Tibial nerve (tissue), 4 donors: ENCODE measurements around the gene SNX2. TPM values are rescaled to one million over a fixed set of nuclear protein-coding genes. Genes with fewer than 3 reads are reported as not detected.

Experiments
- DNase-seq, 2 donors: peaks; one replicate each; pipeline ENCODE4 v3.0.0-alpha.2; 2019; ENCODE audit warnings: low spot score in 2 of 2
- H3K27ac ChIP-seq, 4 donors: fragments of 200-600 bp; sonication (generic) in 3 of 4; one replicate each; pipeline ENCODE4 v1.5.1; 2017 to 2019; ENCODE audit warnings: mild to moderate bottlenecking in 1 of 4
- H3K27me3 ChIP-seq, 2 donors: fragments of 200-600 bp; sonication (generic) in 1 of 2; one replicate each; pipeline versions ENCODE4 v1.5.1 to v1.6.0; 2017 to 2019
- H3K36me3 ChIP-seq, 3 donors: fragments of 200-600 bp; sonication (generic); one replicate each; pipeline ENCODE4 v1.5.1; 2018 to 2019
- H3K4me1 ChIP-seq, 4 donors: fragments of 200-600 bp; sonication (generic) in 3 of 4; one replicate each; pipeline ENCODE4 v1.5.1; 2017 to 2019
- H3K4me3 ChIP-seq, 4 donors: fragments of 200-600 bp; sonication (generic) in 3 of 4; one replicate each; pipeline ENCODE4 v1.5.1; 2017 to 2019; ENCODE audit warnings: mild to moderate bottlenecking in 1 of 4, moderate library complexity in 1 of 4
- H3K9me3 ChIP-seq, 4 donors: fragments of 200-600 bp; sonication (generic) in 3 of 4; one replicate each; pipeline ENCODE4 v1.5.1; 2017 to 2019
- CTCF ChIP-seq, 5 experiments: fragments of 200-600 bp in 3 of 5; fragments of 450-650 bp in 2 of 5; sonication (generic) in 3 of 5; IDR thresholded peaks; one replicate each; pipeline ENCODE4 v1.5.1; 2016 to 2019; ENCODE audit warnings: antibody characterized with exemption in 5 of 5, mild to moderate bottlenecking in 3 of 5, moderate library complexity in 2 of 5
- EP300 ChIP-seq, 2 donors: sonication (generic); formaldehyde crosslinking; IDR thresholded peaks; one replicate each; pipeline ENCODE4 v1.6.1; 2017; ENCODE audit warnings: antibody characterized with exemption in 2 of 2, mild to moderate bottlenecking in 1 of 2
- POLR2A ChIP-seq, 2 donors: fragments of 450-650 bp; IDR thresholded peaks; one replicate each; pipeline ENCODE4 v1.6.1; 2017; ENCODE audit warnings: antibody characterized with exemption in 2 of 2, mild to moderate bottlenecking in 2 of 2, moderate library complexity in 2 of 2
- WGBS, 2 donors: methylation state at CpG; one replicate each; pipeline ENCODE4 v1.1.5; 2018; 5-methylcytosine and 5-hydroxymethylcytosine counted together
- total RNA-seq, 4 donors: library from RNA; depleted of rRNA; stranded (reverse); fragments of >200 nt; gene quantifications; one replicate each; pipeline ENCODE4 v1.1.0, GENCODE V29; 2016

Gene SNX2
- total RNA-seq, 4 donors from 2014 or later = 64.5 to 88.2 (median 70.2) TPM

- Histone ChIP-seq H3K27ac (no peak overlapping the region), H3K27me3 (no peaks in the 10 kb centered on the region), H3K9me3 (peaks cover 0 to 6% (median 0%) of the 10 kb centered on the region in 4 donors), H3K36me3 (no peaks in the 10 kb centered on the region), H3K4me1 (peaks cover 0 to 5% (median 0%) of the 10 kb centered on the region in 4 donors), H3K4me3 (no peak overlapping the region)
- DNase-seq = no peak
- no peak for TF ChIP-seq CTCF (IDR thresholded peaks at IDR 0.05)
- TF ChIP-seq EP300 (IDR thresholded peaks at IDR 0.05) = no peak
- TF ChIP-seq POLR2A (IDR thresholded peaks at IDR 0.05) = no peak
These were observed 36.8 kb upstream of the SNX2 start for GRCh38 chr5:122738088-122738487.

GRCh38 chr5:122741681-122742080 lies 33.2 kb upstream of the SNX2 start:
- H3K27ac ChIP-seq = no peak overlapping the region
- no peaks in the 10 kb centered on the region for H3K36me3 ChIP-seq
- no peaks in the 10 kb centered on the region for H3K4me1 ChIP-seq
- 66 to 72% methylated on average over 2 of the region's 2 CpGs for WGBS, 2 donors
- no peak overlapping the region for H3K4me3 ChIP-seq
- H3K27me3 ChIP-seq = no peaks in the 10 kb centered on the region
- no peak for DNase-seq
- TF ChIP-seq CTCF (IDR thresholded peaks at IDR 0.05) = no peak
- no peak for TF ChIP-seq EP300 (IDR thresholded peaks at IDR 0.05)
- TF ChIP-seq POLR2A (IDR thresholded peaks at IDR 0.05) = no peak
- no peaks in the 10 kb centered on the region for H3K9me3 ChIP-seq

DNA sequence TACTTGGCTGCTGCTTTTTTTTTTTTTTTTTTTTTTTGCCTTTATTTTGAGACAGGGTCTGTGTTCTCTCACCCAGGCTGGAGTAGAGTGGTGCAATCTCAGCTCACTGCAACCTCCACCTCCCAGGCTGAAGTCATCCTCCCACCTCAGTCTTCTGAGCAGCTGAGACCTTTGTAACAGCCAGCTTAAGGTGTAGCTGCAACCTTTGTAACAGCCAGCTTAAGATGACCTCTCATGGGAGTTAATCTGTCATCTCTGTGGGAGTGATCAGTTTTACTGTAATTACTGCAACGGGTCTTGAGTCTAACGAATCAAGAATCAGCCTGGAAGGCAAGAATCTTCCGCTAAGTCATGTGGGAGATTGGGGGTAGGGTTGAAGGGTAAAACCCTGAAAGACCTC lies 31.6 kb upstream of the SNX2 start:
- Histone ChIP-seq H3K36me3 (no peaks in the 10 kb centered on the region), H3K27ac (no peak overlapping the region), H3K27me3 (no peaks in the 10 kb centered on the region), H3K4me1 (no peaks in the 10 kb centered on the region), H3K4me3 (no peak overlapping the region), H3K9me3 (no peaks in the 10 kb centered on the region)
- TF ChIP-seq CTCF (IDR thresholded peaks at IDR 0.05) (no peak), EP300 (IDR thresholded peaks at IDR 0.05) (no peak), POLR2A (IDR thresholded peaks at IDR 0.05) (no peak)
- WGBS, 2 donors = 79 to 83% methylated on average over 3 of the region's 3 CpGs
- DNase-seq = no peak

- WGBS, 2 donors = 84 to 90% methylated on average over 2 of the region's 2 CpGs
- no peaks in the 10 kb centered on the region for H3K4me1 ChIP-seq
- no peaks in the 10 kb centered on the region for H3K27me3 ChIP-seq
- no peaks in the 10 kb centered on the region for H3K9me3 ChIP-seq
- DNase-seq = no peak
- no peak overlapping the region for H3K4me3 ChIP-seq
- H3K27ac ChIP-seq = no peak overlapping the region
- no peaks in the 10 kb centered on the region for H3K36me3 ChIP-seq
- TF ChIP-seq EP300 (IDR thresholded peaks at IDR 0.05) (no peak), POLR2A (IDR thresholded peaks at IDR 0.05) (no peak), CTCF (IDR thresholded peaks at IDR 0.05) (no peak)
These were observed 29.3 kb upstream of the SNX2 start for GRCh38 chr5:122745597-122745996.

- Histone ChIP-seq H3K27me3 (no peaks in the 10 kb centered on the region), H3K4me3 (no peak overlapping the region), H3K27ac (no peak overlapping the region), H3K9me3 (no peaks in the 10 kb centered on the region), H3K4me1 (no peaks in the 10 kb centered on the region), H3K36me3 (no peaks in the 10 kb centered on the region)
- 64 to 67% methylated on average over 2 of the region's 2 CpGs for WGBS, 2 donors
- DNase-seq = no peak
- TF ChIP-seq POLR2A (IDR thresholded peaks at IDR 0.05) (no peak), CTCF (IDR thresholded peaks at IDR 0.05) (no peak), EP300 (IDR thresholded peaks at IDR 0.05) (no peak)
These were observed 25.0 kb upstream of the SNX2 start for GRCh38 chr5:122749886-122750285.
